GM23338 (cell line): ENCODE measurements around the gene MYO3B. TPM values are rescaled to one million over a fixed set of nuclear protein-coding genes. Genes with fewer than 3 reads are reported as not detected.

Experiments used
- ATAC-seq: fragments of 200-7000 bp; cut with Tn5 transposase; 3 replicates; pipeline ENCODE4 v1.9.1; 2020
- DNase-seq: peaks from one replicate; pipeline ENCODE4 v3.0.0-alpha.2; 2015; ENCODE audit warnings: low spot score
- H2AFZ ChIP-seq: fragments of 200-600 bp; sonication (generic); 2 replicates; pipeline ENCODE4 v1.8.0; 2016; ENCODE audit warnings: antibody characterized with exemption, mild to moderate bottlenecking, moderate library complexity
- H3F3A ChIP-seq: fragments of 200-600 bp; sonication (generic); replicated peaks from 2 replicates; pipeline ENCODE4 v1.8.0; 2017; ENCODE audit warnings: antibody characterized with exemption, mixed run types, low read depth
- H3K27ac ChIP-seq: fragments of 200-600 bp; sonication (generic); 2 replicates; pipeline ENCODE4 v1.6.1; 2016; ENCODE audit warnings: low read depth
- H3K27me3 ChIP-seq: fragments of 200-600 bp; sonication (generic); 2 replicates; pipeline ENCODE4 v1.8.0; 2016; ENCODE audit warnings: mild to moderate bottlenecking, mixed run types, moderate library complexity; ENCODE audit not compliant: insufficient read depth
- H3K36me3 ChIP-seq: fragments of 200-600 bp; sonication (generic); 2 replicates; pipeline ENCODE4 v1.8.0; 2016; ENCODE audit warnings: mild to moderate bottlenecking; ENCODE audit not compliant: insufficient read depth
- H3K4me1 ChIP-seq: fragments of 200-600 bp; sonication (generic); 2 replicates; pipeline ENCODE4 v1.8.0; 2016; ENCODE audit warnings: mild to moderate bottlenecking, moderate library complexity; ENCODE audit not compliant: insufficient read depth
- H3K4me2 ChIP-seq: fragments of 200-600 bp; sonication (generic); 2 replicates; pipeline ENCODE4 v1.7.1; 2017; ENCODE audit warnings: mixed run types
- H3K4me3 ChIP-seq: fragments of 200-600 bp; sonication (generic); 2 replicates; pipeline ENCODE4 v1.6.1; 2016; ENCODE audit warnings: mixed run types
- H3K79me2 ChIP-seq: fragments of 200-600 bp; sonication (generic); replicated peaks from 2 replicates; pipeline ENCODE4 v1.8.0; 2017; ENCODE audit warnings: mild to moderate bottlenecking; ENCODE audit not compliant: insufficient read depth
- H3K9me2 ChIP-seq: fragments of 200-600 bp; sonication (generic); 2 replicates; pipeline ENCODE4 v1.8.0; 2017; ENCODE audit not compliant: insufficient read depth
- H4K20me1 ChIP-seq: fragments of 200-600 bp; sonication (generic); replicated peaks from 2 replicates; pipeline ENCODE4 v1.8.0; 2017; ENCODE audit warnings: mild to moderate bottlenecking; ENCODE audit not compliant: insufficient read depth
- H3K27ac Mint-ChIP-seq: 2 replicates; pipeline ENCODE4 v1.8.0; 2020; ENCODE audit warnings: inconsistent platforms, mild to moderate bottlenecking, moderate library complexity, mixed read lengths
- H3K27me3 Mint-ChIP-seq: 3 replicates; pipeline ENCODE4 v1.8.0; 2022; ENCODE audit warnings: low read depth, mild to moderate bottlenecking, moderate library complexity, mixed read lengths, inconsistent platforms; ENCODE audit not compliant: insufficient read depth, poor library complexity
- H3K36me3 Mint-ChIP-seq: 3 replicates; pipeline ENCODE4 v1.8.0; 2021; ENCODE audit warnings: low read depth, mild to moderate bottlenecking, inconsistent platforms, moderate library complexity, mixed read lengths
- H3K4me1 Mint-ChIP-seq: 3 replicates; pipeline ENCODE4 v1.8.0; 2020; ENCODE audit warnings: mild to moderate bottlenecking, inconsistent platforms, mixed read lengths
- H3K4me3 Mint-ChIP-seq: 3 replicates; pipeline ENCODE4 v1.8.0; 2021; ENCODE audit warnings: moderate library complexity, mild to moderate bottlenecking, inconsistent platforms, mixed read lengths
- H3K9me3 Mint-ChIP-seq: 3 replicates; pipeline ENCODE4 v1.8.0; 2020; ENCODE audit warnings: moderate library complexity, mild to moderate bottlenecking, inconsistent platforms, mixed read lengths
- CREB1 ChIP-seq: fragments of 250-450 bp; sonication (Bioruptor Pico); IDR thresholded peaks from 2 replicates; pipeline ENCODE4 v1.5.0; 2020; ENCODE audit warnings: low read depth, mild to moderate bottlenecking, moderate library complexity
- EZH2 ChIP-seq: fragments of 200-600 bp; sonication (generic); IDR thresholded peaks from one replicate; pipeline ENCODE4 v1.8.0; 2017; ENCODE audit warnings: antibody characterized with exemption, mild to moderate bottlenecking, low read depth; ENCODE audit not compliant: unreplicated experiment
- EZH2phosphoT487 ChIP-seq: fragments of 200-600 bp; sonication (generic); IDR thresholded peaks from one replicate; pipeline ENCODE4 v1.8.1; 2018; ENCODE audit warnings: antibody characterized with exemption; ENCODE audit not compliant: unreplicated experiment
- JUNB ChIP-seq: IDR thresholded peaks from one replicate; pipeline ENCODE4 v1.6.1; 2016; ENCODE audit warnings: antibody characterized with exemption; ENCODE audit not compliant: unreplicated experiment
- NANOG ChIP-seq: IDR thresholded peaks from 2 replicates; pipeline ENCODE4 v1.6.1; 2016; ENCODE audit warnings: antibody characterized with exemption, borderline replicate concordance
- POLR2AphosphoS5 ChIP-seq: IDR thresholded peaks from 2 replicates; pipeline ENCODE4 v1.6.1; 2016; ENCODE audit warnings: antibody characterized with exemption, low read depth
- STAT1 ChIP-seq: IDR thresholded peaks from one replicate; pipeline ENCODE4 v1.6.1; 2016; ENCODE audit warnings: antibody characterized with exemption; ENCODE audit not compliant: unreplicated experiment
- ZNF114 ChIP-seq: fragments of 250-450 bp; sonication (Bioruptor Pico); IDR thresholded peaks from 2 replicates; pipeline ENCODE4 v1.5.0; 2020; ENCODE audit warnings: mild to moderate bottlenecking, moderate library complexity
- ZNF331 ChIP-seq: fragments of 250-450 bp; sonication (Bioruptor Pico); IDR thresholded peaks from 2 replicates; pipeline ENCODE4 v1.5.0; 2020; ENCODE audit warnings: low read depth, mild to moderate bottlenecking, moderate library complexity
- polyA plus RNA-seq: library from polyadenylated mRNA; unstranded; fragments of >200 nt; fragmentation: Nextera tagmentation; extraction: Ambion mirVana; gene quantifications from 2 replicates; pipeline ENCODE4 v1.2.1, GENCODE V29; 2016
- total RNA-seq: library from RNA; depleted of rRNA; stranded (reverse); fragments of >200 nt; shearing (Covaris generic); gene quantifications from 2 replicates; pipeline ENCODE4 v1.2.3, GENCODE V29; 2014
- TF ChIP-seq, protein P1 (sequence below): IDR thresholded peaks from 2 replicates; pipeline ENCODE4 v1.6.1; 2016; ENCODE audit warnings: antibody characterized with exemption
- TF ChIP-seq, protein P2 (sequence below): fragments of 250-450 bp; sonication (Bioruptor Pico); IDR thresholded peaks from 2 replicates; pipeline ENCODE4 v1.5.0; 2020; ENCODE audit warnings: mild to moderate bottlenecking, moderate library complexity
- TF ChIP-seq, protein P3 (sequence below): IDR thresholded peaks from one replicate; pipeline ENCODE4 v1.6.1; 2018; ENCODE audit warnings: antibody characterized with exemption; ENCODE audit not compliant: unreplicated experiment
- TF ChIP-seq, protein P4 (sequence below), 2 experiments: fragments of 200-600 bp in 1 of 2; sonication (generic) in 1 of 2; conservative IDR thresholded peaks; 2 replicates each; pipeline versions ENCODE4 v1.5.1 to v1.6.1; 2016 to 2017; ENCODE audit warnings: antibody characterized with exemption in 2 of 2, low read depth in 2 of 2, mild to moderate bottlenecking in 2 of 2, moderate library complexity in 1 of 2

Gene MYO3B
- total and polyA plus RNA-seq, 2 experiments from 2014 or later = 0.42 TPM; not detected in 1

DNA sequence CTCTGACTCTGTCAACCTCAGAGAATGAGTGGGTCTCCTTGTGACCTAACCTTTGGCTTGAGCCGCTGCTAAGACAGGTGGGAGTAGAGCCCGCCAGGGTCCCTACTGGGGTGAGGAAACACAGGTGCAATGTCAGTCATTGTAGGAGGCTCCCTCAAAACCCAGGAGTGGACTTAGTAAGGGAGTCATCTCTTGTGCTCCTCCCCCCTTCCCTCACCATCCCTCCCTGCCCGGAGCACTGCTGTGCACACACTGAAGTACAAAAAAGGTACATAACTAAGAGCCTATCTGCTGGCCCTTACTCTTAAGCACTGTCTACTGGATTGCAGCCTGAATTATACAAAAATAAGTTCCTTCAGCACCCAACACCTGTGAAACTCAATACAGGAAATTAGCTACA is 77.2 kb downstream of the MYO3B start:
- no peaks in the 10 kb centered on the region for H3K4me1 Mint-ChIP-seq
- Histone ChIP-seq H4K20me1 (no peaks in the 10 kb centered on the region), H3K4me1 (no peaks in the 10 kb centered on the region), H3K4me3 (no peak overlapping the region), H3K79me2 (no peaks in the 10 kb centered on the region), H3K36me3 (no peaks in the 10 kb centered on the region; the same call in 1 of the 2 replicates), H3K9me2 (peaks cover 10% of the 10 kb centered on the region; the same call in 1 of the 2 replicates), H3K27ac (no peak overlapping the region), H3K4me2 (no peak overlapping the region), H3K27me3 (no peaks in the 10 kb centered on the region), H2AFZ (no peak overlapping the region), H3F3A (no peaks in the 10 kb centered on the region)
- no peak for DNase-seq
- no peak overlapping the region for H3K27ac Mint-ChIP-seq
- 0 out of 3 replicates have a peak, but pooled peaks cover under 1% of the 10 kb centered on the region for H3K9me3 Mint-ChIP-seq
- no peak for ATAC-seq
- no peaks in the 10 kb centered on the region for H3K27me3 Mint-ChIP-seq
- H3K4me3 Mint-ChIP-seq = no peak overlapping the region
- H3K36me3 Mint-ChIP-seq = no peaks in the 10 kb centered on the region; the same call in 2 of the 3 replicates
- no peak for TF ChIP-seq CREB1 (CRISPR knock-in tag)
- TF ChIP-seq EZH2 = no peak
- TF ChIP-seq ZNF331 (CRISPR knock-in tag) = no peak
- TF ChIP-seq JUNB = no peak
- TF ChIP-seq, protein P1, sequence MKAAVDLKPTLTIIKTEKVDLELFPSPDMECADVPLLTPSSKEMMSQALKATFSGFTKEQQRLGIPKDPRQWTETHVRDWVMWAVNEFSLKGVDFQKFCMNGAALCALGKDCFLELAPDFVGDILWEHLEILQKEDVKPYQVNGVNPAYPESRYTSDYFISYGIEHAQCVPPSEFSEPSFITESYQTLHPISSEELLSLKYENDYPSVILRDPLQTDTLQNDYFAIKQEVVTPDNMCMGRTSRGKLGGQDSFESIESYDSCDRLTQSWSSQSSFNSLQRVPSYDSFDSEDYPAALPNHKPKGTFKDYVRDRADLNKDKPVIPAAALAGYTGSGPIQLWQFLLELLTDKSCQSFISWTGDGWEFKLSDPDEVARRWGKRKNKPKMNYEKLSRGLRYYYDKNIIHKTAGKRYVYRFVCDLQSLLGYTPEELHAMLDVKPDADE = no peak
- no peak for TF ChIP-seq EZH2phosphoT487
- TF ChIP-seq, protein P2, sequence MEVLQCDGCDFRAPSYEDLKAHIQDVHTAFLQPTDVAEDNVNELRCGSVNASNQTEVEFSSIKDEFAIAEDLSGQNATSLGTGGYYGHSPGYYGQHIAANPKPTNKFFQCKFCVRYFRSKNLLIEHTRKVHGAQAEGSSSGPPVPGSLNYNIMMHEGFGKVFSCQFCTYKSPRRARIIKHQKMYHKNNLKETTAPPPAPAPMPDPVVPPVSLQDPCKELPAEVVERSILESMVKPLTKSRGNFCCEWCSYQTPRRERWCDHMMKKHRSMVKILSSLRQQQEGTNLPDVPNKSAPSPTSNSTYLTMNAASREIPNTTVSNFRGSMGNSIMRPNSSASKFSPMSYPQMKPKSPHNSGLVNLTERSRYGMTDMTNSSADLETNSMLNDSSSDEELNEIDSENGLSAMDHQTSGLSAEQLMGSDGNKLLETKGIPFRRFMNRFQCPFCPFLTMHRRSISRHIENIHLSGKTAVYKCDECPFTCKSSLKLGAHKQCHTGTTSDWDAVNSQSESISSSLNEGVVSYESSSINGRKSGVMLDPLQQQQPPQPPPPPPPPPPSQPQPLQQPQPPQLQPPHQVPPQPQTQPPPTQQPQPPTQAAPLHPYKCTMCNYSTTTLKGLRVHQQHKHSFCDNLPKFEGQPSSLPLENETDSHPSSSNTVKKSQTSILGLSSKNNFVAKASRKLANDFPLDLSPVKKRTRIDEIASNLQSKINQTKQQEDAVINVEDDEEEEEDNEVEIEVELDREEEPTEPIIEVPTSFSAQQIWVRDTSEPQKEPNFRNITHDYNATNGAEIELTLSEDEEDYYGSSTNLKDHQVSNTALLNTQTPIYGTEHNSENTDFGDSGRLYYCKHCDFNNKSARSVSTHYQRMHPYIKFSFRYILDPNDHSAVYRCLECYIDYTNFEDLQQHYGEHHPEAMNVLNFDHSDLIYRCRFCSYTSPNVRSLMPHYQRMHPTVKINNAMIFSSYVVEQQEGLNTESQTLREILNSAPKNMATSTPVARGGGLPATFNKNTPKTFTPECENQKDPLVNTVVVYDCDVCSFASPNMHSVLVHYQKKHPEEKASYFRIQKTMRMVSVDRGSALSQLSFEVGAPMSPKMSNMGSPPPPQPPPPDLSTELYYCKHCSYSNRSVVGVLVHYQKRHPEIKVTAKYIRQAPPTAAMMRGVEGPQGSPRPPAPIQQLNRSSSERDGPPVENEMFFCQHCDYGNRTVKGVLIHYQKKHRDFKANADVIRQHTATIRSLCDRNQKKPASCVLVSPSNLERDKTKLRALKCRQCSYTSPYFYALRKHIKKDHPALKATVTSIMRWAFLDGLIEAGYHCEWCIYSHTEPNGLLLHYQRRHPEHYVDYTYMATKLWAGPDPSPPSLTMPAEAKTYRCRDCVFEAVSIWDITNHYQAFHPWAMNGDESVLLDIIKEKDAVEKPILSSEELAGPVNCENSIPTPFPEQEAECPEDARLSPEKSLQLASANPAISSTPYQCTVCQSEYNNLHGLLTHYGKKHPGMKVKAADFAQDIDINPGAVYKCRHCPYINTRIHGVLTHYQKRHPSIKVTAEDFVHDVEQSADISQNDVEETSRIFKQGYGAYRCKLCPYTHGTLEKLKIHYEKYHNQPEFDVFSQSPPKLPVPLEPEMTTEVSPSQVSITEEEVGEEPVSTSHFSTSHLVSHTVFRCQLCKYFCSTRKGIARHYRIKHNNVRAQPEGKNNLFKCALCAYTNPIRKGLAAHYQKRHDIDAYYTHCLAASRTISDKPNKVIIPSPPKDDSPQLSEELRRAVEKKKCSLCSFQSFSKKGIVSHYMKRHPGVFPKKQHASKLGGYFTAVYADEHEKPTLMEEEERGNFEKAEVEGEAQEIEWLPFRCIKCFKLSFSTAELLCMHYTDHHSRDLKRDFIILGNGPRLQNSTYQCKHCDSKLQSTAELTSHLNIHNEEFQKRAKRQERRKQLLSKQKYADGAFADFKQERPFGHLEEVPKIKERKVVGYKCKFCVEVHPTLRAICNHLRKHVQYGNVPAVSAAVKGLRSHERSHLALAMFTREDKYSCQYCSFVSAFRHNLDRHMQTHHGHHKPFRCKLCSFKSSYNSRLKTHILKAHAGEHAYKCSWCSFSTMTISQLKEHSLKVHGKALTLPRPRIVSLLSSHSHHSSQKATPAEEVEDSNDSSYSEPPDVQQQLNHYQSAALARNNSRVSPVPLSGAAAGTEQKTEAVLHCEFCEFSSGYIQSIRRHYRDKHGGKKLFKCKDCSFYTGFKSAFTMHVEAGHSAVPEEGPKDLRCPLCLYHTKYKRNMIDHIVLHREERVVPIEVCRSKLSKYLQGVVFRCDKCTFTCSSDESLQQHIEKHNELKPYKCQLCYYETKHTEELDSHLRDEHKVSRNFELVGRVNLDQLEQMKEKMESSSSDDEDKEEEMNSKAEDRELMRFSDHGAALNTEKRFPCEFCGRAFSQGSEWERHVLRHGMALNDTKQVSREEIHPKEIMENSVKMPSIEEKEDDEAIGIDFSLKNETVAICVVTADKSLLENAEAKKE (CRISPR knock-in tag) = no peak
- no peak for TF ChIP-seq NANOG
- TF ChIP-seq, protein P3, sequence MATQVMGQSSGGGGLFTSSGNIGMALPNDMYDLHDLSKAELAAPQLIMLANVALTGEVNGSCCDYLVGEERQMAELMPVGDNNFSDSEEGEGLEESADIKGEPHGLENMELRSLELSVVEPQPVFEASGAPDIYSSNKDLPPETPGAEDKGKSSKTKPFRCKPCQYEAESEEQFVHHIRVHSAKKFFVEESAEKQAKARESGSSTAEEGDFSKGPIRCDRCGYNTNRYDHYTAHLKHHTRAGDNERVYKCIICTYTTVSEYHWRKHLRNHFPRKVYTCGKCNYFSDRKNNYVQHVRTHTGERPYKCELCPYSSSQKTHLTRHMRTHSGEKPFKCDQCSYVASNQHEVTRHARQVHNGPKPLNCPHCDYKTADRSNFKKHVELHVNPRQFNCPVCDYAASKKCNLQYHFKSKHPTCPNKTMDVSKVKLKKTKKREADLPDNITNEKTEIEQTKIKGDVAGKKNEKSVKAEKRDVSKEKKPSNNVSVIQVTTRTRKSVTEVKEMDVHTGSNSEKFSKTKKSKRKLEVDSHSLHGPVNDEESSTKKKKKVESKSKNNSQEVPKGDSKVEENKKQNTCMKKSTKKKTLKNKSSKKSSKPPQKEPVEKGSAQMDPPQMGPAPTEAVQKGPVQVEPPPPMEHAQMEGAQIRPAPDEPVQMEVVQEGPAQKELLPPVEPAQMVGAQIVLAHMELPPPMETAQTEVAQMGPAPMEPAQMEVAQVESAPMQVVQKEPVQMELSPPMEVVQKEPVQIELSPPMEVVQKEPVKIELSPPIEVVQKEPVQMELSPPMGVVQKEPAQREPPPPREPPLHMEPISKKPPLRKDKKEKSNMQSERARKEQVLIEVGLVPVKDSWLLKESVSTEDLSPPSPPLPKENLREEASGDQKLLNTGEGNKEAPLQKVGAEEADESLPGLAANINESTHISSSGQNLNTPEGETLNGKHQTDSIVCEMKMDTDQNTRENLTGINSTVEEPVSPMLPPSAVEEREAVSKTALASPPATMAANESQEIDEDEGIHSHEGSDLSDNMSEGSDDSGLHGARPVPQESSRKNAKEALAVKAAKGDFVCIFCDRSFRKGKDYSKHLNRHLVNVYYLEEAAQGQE = no peak
- no peak for TF ChIP-seq ZNF114 (CRISPR knock-in tag)
- TF ChIP-seq POLR2AphosphoS5 = no peak
- TF ChIP-seq, protein P4, sequence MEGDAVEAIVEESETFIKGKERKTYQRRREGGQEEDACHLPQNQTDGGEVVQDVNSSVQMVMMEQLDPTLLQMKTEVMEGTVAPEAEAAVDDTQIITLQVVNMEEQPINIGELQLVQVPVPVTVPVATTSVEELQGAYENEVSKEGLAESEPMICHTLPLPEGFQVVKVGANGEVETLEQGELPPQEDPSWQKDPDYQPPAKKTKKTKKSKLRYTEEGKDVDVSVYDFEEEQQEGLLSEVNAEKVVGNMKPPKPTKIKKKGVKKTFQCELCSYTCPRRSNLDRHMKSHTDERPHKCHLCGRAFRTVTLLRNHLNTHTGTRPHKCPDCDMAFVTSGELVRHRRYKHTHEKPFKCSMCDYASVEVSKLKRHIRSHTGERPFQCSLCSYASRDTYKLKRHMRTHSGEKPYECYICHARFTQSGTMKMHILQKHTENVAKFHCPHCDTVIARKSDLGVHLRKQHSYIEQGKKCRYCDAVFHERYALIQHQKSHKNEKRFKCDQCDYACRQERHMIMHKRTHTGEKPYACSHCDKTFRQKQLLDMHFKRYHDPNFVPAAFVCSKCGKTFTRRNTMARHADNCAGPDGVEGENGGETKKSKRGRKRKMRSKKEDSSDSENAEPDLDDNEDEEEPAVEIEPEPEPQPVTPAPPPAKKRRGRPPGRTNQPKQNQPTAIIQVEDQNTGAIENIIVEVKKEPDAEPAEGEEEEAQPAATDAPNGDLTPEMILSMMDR (conservative IDR thresholded peaks at IDR 0.05; ENCODE audit: low read depth in 2 of 2) = no peak
- TF ChIP-seq STAT1 = no peak
